ENCODE data around the gene SMCO1. TPM values are rescaled to one million over a fixed set of nuclear protein-coding genes. Genes with fewer than 3 reads are reported as not detected.

SMCO1 gene
- total and polyA plus RNA-seq, 2 experiments from 2014 or later, result not detected

GRCh38 chr3:196496183-196496582 lies 19.0 kb downstream of the SMCO1 start:
- no peaks in the 10 kb centered on the region for H3K9me2 ChIP-seq (ENCODE audit: insufficient read depth)
- H2AFZ ChIP-seq, result no peak overlapping the region
- H3K27me3 ChIP-seq (ENCODE audit: insufficient read depth), result no peaks in the 10 kb centered on the region
- H4K20me1 ChIP-seq (replicated peaks; ENCODE audit: insufficient read depth), result peaks cover 60% of the 10 kb centered on the region
- no peaks in the 10 kb centered on the region for H3K27me3 Mint-ChIP-seq (ENCODE audit: insufficient read depth, low read depth, poor library complexity)
- H3K36me3 Mint-ChIP-seq (ENCODE audit: low read depth), result peaks cover 30% of the 10 kb centered on the region
- ATAC-seq (no peak), DNase-seq (ENCODE audit: low spot score) (no peak)
- H3K4me1 ChIP-seq (ENCODE audit: insufficient read depth), result peaks cover 13% of the 10 kb centered on the region
- peaks cover 100% of the 10 kb centered on the region for H3K79me2 ChIP-seq (replicated peaks; ENCODE audit: insufficient read depth)
- no peak for TF ChIP-seq JUNB (IDR thresholded peaks at IDR 0.05; ENCODE audit: unreplicated experiment)
- TF ChIP-seq EZH2 (IDR thresholded peaks at IDR 0.05; ENCODE audit: low read depth, unreplicated experiment), result no peak
- TF ChIP-seq EZH2phosphoT487 (IDR thresholded peaks at IDR 0.05; ENCODE audit: unreplicated experiment), result no peak
- no peak for TF ChIP-seq NANOG (IDR thresholded peaks at IDR 0.05; ENCODE audit: borderline replicate concordance)
- no peak for TF ChIP-seq POLR2AphosphoS5 (IDR thresholded peaks at IDR 0.05; ENCODE audit: low read depth)
- no peak for TF ChIP-seq ZNF331 (CRISPR knock-in tag; IDR thresholded peaks at IDR 0.05; ENCODE audit: low read depth)
- TF ChIP-seq ETS1 (IDR thresholded peaks at IDR 0.05), result no peak
- no peak for TF ChIP-seq CREB1 (CRISPR knock-in tag; IDR thresholded peaks at IDR 0.05; ENCODE audit: low read depth)
- TF ChIP-seq ZNF462 (CRISPR knock-in tag; IDR thresholded peaks at IDR 0.05), result no peak
- TF ChIP-seq REST (IDR thresholded peaks at IDR 0.05; ENCODE audit: unreplicated experiment), result no peak
- no peak for TF ChIP-seq CTCF (conservative IDR thresholded peaks at IDR 0.05; ENCODE audit: low read depth in 2 of 2)
- H3K27ac ChIP-seq (ENCODE audit: low read depth), result no peak overlapping the region
- H3F3A ChIP-seq (replicated peaks; ENCODE audit: low read depth), result no peaks in the 10 kb centered on the region; the same call in 1 of the 2 replicates
- H3K4me2 ChIP-seq, result no peak overlapping the region
- no peaks in the 10 kb centered on the region for H3K9me3 Mint-ChIP-seq
- no peak overlapping the region for H3K27ac Mint-ChIP-seq
- peaks cover 17% of the 10 kb centered on the region for H3K4me1 Mint-ChIP-seq
- H3K36me3 ChIP-seq (ENCODE audit: insufficient read depth), result no peaks in the 10 kb centered on the region
- no peak overlapping the region for H3K4me3 ChIP-seq
- no peak overlapping the region for H3K4me3 Mint-ChIP-seq

Measured in GM23338 (cell line).